ENCODE data around the gene BDH1. TPM values are rescaled to one million over a fixed set of nuclear protein-coding genes. Genes with fewer than 3 reads are reported as not detected.

Gene BDH1
- total RNA-seq, 1 donor from 2014 or later: 146 TPM

DNA sequence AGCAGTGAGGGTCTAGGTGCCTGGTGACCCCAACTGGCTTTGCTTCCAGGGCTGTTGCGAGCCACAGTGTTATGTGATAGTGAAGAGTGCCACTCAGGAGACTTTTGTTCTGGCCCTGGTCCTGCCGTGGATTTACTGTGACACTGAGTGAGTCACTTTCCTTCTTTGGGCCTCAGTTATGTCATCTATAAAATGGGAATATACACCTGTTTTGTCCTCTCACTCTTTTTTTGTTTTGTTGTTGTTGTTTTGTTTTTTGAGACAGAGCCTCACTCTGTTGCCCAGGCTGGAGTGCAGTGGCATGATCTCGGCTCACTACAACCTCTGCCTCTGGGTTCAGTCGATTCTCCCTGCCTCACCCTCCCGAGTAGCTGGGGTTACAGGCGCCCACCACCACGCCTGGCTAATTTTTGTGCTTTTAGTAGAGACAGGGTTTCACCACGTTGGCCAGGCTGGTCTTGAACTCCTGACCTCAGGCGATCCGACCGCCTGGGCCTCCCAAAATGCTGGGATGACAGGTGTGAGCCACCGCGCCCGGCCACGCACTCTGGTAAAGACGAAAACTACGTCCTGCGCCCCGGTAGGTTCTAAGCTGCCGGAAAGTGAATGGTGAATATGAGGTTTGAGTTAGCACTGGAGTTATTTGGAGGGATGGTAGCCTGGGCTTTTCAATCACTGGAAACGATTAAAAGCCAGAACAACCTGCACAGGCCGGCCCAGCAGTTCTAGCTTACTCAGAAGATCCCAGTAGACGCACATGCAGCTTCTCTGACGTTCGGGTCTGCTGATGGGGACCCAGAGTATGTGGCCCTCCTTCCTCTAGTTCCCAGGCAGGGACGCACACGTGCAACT lies 46.6 kb downstream of the BDH1 start:
- peaks cover 6% of the 10 kb centered on the region for H3K4me1 Mint-ChIP-seq (ENCODE audit: low read depth)
- no peak for DNase-seq (ENCODE audit: low spot score)
- no peaks in the 10 kb centered on the region for H3K9me3 Mint-ChIP-seq
- intact Hi-C loops (cut with micrococcal nuclease): no loop called here
- no peak overlapping the region for H3K4me3 Mint-ChIP-seq (ENCODE audit: low read depth)
- peaks cover 43% of the 10 kb centered on the region for H3K36me3 Mint-ChIP-seq (ENCODE audit: low read depth)
- H3K27me3 Mint-ChIP-seq (ENCODE audit: low read depth): no peaks in the 10 kb centered on the region
- H3K27ac Mint-ChIP-seq: no peak overlapping the region

DNA sequence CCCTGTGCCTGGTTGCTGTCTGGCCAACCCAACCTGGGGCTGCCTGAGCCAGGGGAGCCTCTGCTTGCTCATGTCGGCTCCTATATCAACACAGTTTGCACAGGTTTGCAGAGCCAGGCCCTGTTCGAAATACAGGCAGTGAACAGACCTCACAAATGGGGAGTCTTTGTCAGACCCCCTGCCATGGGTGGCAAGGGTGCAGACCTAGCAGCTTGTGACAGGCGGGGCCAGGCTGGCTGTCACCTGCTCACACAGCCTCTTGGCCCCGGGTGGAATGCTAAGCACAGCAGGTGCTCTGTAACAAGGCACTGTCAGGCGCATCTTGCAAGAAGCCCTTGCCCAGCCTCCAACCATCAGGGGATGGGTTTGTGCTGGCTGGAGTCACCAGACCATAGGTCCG lies 47.3 kb downstream of the BDH1 start:
- no peak for DNase-seq (ENCODE audit: low spot score)
- H3K27ac Mint-ChIP-seq: no peak overlapping the region
- peaks cover 3% of the 10 kb centered on the region for H3K4me1 Mint-ChIP-seq (ENCODE audit: low read depth)
- H3K4me3 Mint-ChIP-seq (ENCODE audit: low read depth): no peak overlapping the region
- H3K9me3 Mint-ChIP-seq: no peaks in the 10 kb centered on the region
- H3K36me3 Mint-ChIP-seq (ENCODE audit: low read depth): peaks cover 36% of the 10 kb centered on the region
- H3K27me3 Mint-ChIP-seq (ENCODE audit: low read depth): no peaks in the 10 kb centered on the region
- intact Hi-C loops (cut with micrococcal nuclease): no loop called here

DNA sequence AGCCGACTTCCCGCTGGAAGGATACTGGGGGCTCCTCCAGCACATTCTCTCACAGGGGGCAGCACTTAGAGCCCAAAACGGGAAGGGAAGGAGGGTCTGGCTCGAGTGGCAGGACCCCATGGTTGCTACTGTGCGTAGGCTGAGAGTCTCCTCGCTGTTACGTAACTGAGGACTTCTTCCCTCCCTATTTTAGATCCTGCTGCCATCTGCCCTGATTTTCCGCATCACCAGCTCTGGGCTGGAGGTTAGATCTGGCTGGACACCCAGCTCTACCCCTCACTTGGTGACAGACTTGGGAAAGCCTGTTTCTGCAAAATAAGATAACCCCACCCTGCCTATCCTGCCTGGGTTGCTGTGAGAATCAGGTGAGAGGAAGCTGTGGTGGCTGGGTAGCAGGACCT lies 47.7 kb downstream of the BDH1 start:
- no peaks in the 10 kb centered on the region for H3K9me3 Mint-ChIP-seq
- peaks cover 36% of the 10 kb centered on the region for H3K36me3 Mint-ChIP-seq (ENCODE audit: low read depth)
- no peak overlapping the region for H3K4me3 Mint-ChIP-seq (ENCODE audit: low read depth)
- H3K27me3 Mint-ChIP-seq (ENCODE audit: low read depth): no peaks in the 10 kb centered on the region
- no peak overlapping the region for H3K27ac Mint-ChIP-seq
- no peak for DNase-seq (ENCODE audit: low spot score)
- H3K4me1 Mint-ChIP-seq (ENCODE audit: low read depth): peaks cover 3% of the 10 kb centered on the region
- intact Hi-C loops (cut with micrococcal nuclease): no loop called here

DNA sequence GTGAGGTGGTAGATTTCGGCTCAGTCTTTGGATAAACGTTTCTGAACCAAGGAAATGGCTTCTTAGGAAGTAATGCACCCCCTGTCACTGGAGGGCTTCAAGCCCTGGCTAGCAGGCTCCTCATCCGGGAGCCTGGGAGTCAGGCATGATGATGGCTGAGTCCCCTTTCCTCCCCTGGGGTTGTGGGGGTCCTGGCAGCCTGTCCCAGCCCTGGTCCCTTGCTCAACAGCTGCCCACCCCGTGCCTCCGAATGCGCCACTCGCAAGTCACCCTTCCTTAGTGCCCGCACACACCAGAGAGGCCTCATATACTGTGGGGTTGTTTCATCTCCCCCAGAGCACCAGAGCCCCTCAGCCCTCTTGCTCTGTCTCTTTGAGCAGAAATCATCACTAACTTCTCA lies 48.2 kb downstream of the BDH1 start:
- Mint-ChIP-seq H3K27me3 (ENCODE audit: low read depth) (no peaks in the 10 kb centered on the region), H3K27ac (no peak overlapping the region), H3K36me3 (ENCODE audit: low read depth) (peaks cover 31% of the 10 kb centered on the region), H3K4me3 (ENCODE audit: low read depth) (no peak overlapping the region), H3K9me3 (no peaks in the 10 kb centered on the region), H3K4me1 (ENCODE audit: low read depth) (peaks cover 3% of the 10 kb centered on the region)
- no peak for DNase-seq (ENCODE audit: low spot score)
- intact Hi-C loops (cut with micrococcal nuclease): no loop called here

DNA sequence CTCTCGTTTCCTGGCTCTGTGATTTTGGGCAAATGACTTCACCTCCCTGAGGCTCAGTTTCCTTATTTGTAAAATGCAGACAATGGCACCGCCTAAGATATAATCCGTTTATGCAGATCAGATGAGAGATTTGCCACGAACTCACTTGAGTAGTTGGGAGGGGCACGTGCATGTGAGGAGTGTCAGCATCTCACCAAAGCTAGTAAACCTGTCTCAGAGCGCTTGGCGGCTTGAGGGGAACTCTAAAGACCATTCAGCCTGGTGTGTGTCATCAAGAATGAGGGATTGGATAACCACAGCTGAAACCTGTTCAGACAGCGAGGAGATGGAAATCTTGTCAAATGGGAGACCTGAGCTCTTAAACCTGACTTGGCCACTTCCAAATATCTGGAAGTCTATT lies 48.7 kb downstream of the BDH1 start:
- Mint-ChIP-seq H3K9me3 (no peaks in the 10 kb centered on the region), H3K27ac (no peak overlapping the region), H3K4me3 (ENCODE audit: low read depth) (no peak overlapping the region), H3K27me3 (ENCODE audit: low read depth) (no peaks in the 10 kb centered on the region), H3K36me3 (ENCODE audit: low read depth) (peaks cover 26% of the 10 kb centered on the region), H3K4me1 (ENCODE audit: low read depth) (peaks cover 3% of the 10 kb centered on the region)
- intact Hi-C loops (cut with micrococcal nuclease): no loop called here
- no peak for DNase-seq (ENCODE audit: low spot score)

DNA sequence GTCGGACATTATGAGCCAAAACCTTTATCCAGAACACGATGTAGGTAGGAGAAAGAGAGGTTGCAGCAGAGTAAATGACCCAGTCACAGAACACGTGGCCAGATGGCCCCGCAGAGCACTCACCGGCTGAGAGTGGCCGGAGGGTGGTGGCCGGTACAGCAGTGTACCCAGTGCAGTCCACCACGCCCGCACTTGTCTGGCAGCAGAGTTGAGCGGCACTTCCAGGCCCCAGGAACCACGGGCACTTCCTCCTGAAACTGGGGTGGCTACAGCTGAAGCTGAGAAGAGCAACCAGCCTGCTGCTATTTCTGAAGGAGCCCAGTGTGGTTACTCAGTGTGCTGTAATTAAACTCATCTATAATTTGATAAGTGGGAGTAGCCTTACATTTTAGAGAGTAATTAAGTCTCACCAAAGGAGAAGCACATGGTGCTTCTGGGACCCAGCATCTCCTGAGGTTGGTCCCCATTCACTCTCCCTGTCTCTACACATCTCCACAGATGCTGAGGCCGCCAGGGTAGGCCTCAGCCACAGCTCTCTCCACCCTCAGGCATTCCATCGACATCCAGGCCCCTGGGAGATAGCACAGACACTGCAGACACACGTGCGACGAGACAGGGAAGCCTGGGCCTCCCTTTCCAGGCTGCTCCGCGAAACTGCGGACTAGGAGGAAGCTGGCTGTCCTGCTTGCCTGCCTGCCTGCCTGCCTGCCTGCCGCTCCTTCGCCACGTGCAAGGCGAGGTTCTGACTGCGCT lies 49.8 kb downstream of the BDH1 start:
- DNase-seq (ENCODE audit: low spot score): no peak
- H3K4me3 Mint-ChIP-seq (ENCODE audit: low read depth): no peak overlapping the region
- intact Hi-C loops (cut with micrococcal nuclease): no loop called here
- H3K27me3 Mint-ChIP-seq (ENCODE audit: low read depth): no peaks in the 10 kb centered on the region
- H3K27ac Mint-ChIP-seq: no peak overlapping the region
- H3K36me3 Mint-ChIP-seq (ENCODE audit: low read depth): peaks cover 16% of the 10 kb centered on the region
- peaks cover 3% of the 10 kb centered on the region for H3K4me1 Mint-ChIP-seq (ENCODE audit: low read depth)
- no peaks in the 10 kb centered on the region for H3K9me3 Mint-ChIP-seq

DNA sequence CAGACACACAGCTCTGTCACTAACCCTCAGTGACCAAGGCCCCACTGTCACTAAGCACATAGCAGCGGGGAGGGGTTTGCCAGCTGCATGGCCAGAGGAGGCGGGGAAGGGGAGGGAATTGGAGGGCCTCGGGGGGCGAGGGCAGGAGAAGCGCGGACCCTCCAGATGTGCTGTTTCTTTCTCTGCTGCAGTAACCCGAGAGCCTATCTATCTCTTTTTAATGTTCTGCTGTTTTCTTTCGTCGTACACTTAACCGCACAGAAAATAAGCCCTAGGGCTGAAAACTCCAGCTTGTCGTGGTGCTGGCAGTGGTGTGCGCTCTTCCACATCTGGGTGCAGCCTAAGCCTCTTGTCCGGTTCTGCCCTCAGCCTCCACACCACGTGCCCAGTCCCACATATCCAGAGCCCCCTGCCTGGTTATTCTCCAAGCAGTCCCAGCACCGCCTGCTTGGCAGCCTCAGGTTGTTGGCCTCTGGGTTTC lies 51.1 kb downstream of the BDH1 start:
- Mint-ChIP-seq H3K9me3 (no peaks in the 10 kb centered on the region), H3K4me1 (ENCODE audit: low read depth) (no peaks in the 10 kb centered on the region), H3K27ac (no peak overlapping the region), H3K4me3 (ENCODE audit: low read depth) (no peak overlapping the region), H3K27me3 (ENCODE audit: low read depth) (no peaks in the 10 kb centered on the region), H3K36me3 (ENCODE audit: low read depth) (peaks cover 7% of the 10 kb centered on the region)
- no peak for DNase-seq (ENCODE audit: low spot score)
- intact Hi-C loops (cut with micrococcal nuclease): no loop called here

DNA sequence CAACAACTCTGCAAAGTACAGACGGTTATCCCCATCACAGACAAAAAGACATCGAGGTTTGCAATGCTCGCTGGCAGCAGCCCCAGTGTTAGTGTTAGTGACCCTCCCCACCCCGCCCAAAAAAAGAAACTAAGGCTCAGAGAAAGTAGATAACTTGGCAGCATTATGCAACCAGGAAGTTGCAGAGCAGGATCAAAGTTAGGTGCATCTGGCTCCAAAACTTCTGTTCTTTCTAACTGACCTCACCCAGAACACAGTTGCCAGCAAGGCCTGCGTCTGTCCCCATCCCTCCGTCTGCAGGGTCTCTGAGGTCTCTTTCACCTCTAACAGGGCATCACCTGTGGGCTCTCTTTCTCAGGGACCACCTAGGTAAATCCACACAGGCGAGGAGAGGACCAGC lies 51.5 kb downstream of the BDH1 start:
- peaks cover 3% of the 10 kb centered on the region for H3K36me3 Mint-ChIP-seq (ENCODE audit: low read depth)
- no peaks in the 10 kb centered on the region for H3K27me3 Mint-ChIP-seq (ENCODE audit: low read depth)
- H3K9me3 Mint-ChIP-seq: no peaks in the 10 kb centered on the region
- DNase-seq (ENCODE audit: low spot score): no peak
- no peak overlapping the region for H3K4me3 Mint-ChIP-seq (ENCODE audit: low read depth)
- no peaks in the 10 kb centered on the region for H3K4me1 Mint-ChIP-seq (ENCODE audit: low read depth)
- intact Hi-C loops (cut with micrococcal nuclease): no loop called here
- H3K27ac Mint-ChIP-seq: no peak overlapping the region

DNA sequence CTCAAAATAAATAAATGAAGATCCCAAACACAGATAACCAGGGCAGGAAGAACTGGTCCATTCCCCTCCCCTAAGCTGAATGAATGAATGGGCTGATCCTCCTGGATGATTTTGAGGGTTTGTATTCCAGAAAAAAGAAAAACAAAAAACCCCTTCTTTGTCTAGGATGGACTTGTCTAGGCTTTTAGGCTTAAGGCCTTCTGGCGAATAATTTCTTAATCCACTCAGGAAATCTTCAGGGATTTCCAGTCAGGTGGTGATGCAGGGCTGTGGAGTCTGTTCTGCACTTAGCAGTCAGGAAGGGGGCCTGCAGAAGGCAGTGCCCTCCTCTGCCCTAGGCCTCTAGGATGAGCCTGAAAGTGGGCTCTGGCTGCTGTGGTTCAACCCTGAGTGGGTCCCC lies 52.1 kb downstream of the BDH1 start:
- intact Hi-C loops (cut with micrococcal nuclease): loop anchor here (2.0 kb wide), 2 partner anchors 247 to 279 kb away; no protein-coding TSS in a partner anchor
- Mint-ChIP-seq H3K4me1 (ENCODE audit: low read depth) (no peaks in the 10 kb centered on the region), H3K9me3 (no peaks in the 10 kb centered on the region), H3K36me3 (ENCODE audit: low read depth) (peaks cover under 1% of the 10 kb centered on the region), H3K27me3 (ENCODE audit: low read depth) (no peaks in the 10 kb centered on the region), H3K4me3 (ENCODE audit: low read depth) (no peak overlapping the region), H3K27ac (no peak overlapping the region)
- no peak for DNase-seq (ENCODE audit: low spot score)

DNA sequence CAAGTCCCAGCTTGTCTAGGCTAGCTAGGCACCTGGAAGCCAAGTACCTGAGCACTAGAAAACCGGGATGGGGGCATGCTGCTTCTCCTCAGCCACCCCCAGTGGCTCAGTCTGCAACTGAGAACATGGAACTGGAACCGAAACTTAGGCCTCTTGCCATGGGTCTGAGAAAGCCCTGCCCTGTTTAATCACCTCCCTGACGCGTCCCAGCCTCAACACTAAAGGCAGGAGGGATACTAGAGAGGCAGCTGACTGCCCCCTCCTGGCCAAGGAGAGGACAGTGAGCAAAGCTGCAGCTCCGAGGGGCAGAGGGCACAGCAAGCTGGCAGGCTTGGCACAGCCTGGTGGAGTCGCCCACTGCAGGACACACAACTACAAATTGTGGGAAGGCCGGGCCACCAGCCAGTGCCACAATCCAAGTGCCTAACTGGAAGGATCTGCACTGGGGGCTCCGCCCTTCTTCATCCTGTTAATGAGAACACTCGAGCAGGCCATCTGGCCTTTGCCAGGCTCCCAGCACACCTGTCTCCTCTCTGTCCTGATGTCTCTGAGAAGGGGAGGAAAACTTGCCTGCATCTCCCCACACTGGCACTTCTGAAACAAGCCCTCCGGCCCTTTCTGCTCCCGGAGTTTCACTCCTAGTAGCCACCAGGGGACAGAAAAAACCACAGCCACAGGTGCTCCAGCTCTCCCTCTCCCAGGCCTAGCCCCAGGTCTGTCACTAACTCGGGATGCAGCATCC lies 53.7 kb downstream of the BDH1 start:
- Mint-ChIP-seq H3K36me3 (ENCODE audit: low read depth) (no peaks in the 10 kb centered on the region), H3K27me3 (ENCODE audit: low read depth) (no peaks in the 10 kb centered on the region), H3K27ac (no peak overlapping the region), H3K4me3 (ENCODE audit: low read depth) (no peak overlapping the region), H3K4me1 (ENCODE audit: low read depth) (no peaks in the 10 kb centered on the region), H3K9me3 (no peaks in the 10 kb centered on the region)
- intact Hi-C loops (cut with micrococcal nuclease): loop anchor here (2.0 kb wide), 2 partner anchors 245 to 277 kb away; no protein-coding TSS in a partner anchor
- DNase-seq (ENCODE audit: low spot score): peak; percentile 31

DNA sequence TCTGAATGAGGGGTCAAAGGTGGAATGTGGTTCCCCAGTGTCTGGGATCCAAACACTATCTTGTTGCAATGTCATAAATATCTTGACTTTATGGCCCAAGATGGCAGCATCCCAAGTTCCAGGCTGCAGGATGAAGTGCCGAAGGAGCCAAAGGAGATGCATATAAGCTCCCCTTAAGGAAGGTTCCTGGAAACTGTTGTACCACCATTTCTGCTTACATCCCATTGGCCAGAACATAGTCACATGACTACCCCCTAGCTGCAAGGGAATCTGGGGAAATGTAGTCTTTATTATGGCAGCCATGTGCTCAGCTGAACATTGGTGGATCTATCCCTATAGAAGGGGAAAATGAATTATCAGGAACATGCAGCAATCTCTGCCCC lies 54.3 kb downstream of the BDH1 start:
- Mint-ChIP-seq H3K36me3 (ENCODE audit: low read depth) (no peaks in the 10 kb centered on the region), H3K9me3 (no peaks in the 10 kb centered on the region), H3K27me3 (ENCODE audit: low read depth) (no peaks in the 10 kb centered on the region), H3K4me1 (ENCODE audit: low read depth) (no peaks in the 10 kb centered on the region), H3K4me3 (ENCODE audit: low read depth) (no peak overlapping the region), H3K27ac (no peak overlapping the region)
- DNase-seq (ENCODE audit: low spot score): no peak
- intact Hi-C loops (cut with micrococcal nuclease): no loop called here

DNA sequence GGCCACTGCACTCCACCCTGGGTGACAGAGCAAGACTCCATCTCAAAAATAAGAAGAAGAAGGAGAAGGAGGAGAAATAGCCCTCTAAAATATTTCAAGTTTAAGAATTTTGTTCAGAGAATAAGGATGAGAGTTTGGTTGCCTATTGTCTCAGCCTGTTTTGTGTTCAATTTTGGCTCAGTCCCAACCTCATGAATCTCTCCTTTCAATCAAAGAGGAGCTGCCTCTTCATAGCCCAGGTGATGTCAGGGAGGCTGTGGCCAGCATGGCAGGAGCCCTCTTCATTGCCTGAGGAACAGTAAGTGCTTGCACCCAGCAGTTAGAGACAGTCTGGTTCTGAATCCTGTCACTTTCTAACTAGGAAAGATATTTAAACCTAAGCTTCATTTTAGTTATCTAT lies 55.0 kb downstream of the BDH1 start:
- no peaks in the 10 kb centered on the region for H3K27me3 Mint-ChIP-seq (ENCODE audit: low read depth)
- no peak for DNase-seq (ENCODE audit: low spot score)
- no peak overlapping the region for H3K27ac Mint-ChIP-seq
- intact Hi-C loops (cut with micrococcal nuclease): no loop called here
- H3K36me3 Mint-ChIP-seq (ENCODE audit: low read depth): no peaks in the 10 kb centered on the region
- no peaks in the 10 kb centered on the region for H3K4me1 Mint-ChIP-seq (ENCODE audit: low read depth)
- H3K4me3 Mint-ChIP-seq (ENCODE audit: low read depth): no peak overlapping the region
- H3K9me3 Mint-ChIP-seq: no peaks in the 10 kb centered on the region
